HG03342 (cell line): ENCODE results near the gene PI4KA.

ENCODE experiments used
- ATAC-seq: cut with Tn5 transposase; IDR thresholded peaks from one replicate; pipeline ENCODE4 v1.9.1; 2021; ENCODE audit warnings: mild to moderate bottlenecking, moderate library complexity; ENCODE audit not compliant: unreplicated experiment

PI4KA gene

DNA sequence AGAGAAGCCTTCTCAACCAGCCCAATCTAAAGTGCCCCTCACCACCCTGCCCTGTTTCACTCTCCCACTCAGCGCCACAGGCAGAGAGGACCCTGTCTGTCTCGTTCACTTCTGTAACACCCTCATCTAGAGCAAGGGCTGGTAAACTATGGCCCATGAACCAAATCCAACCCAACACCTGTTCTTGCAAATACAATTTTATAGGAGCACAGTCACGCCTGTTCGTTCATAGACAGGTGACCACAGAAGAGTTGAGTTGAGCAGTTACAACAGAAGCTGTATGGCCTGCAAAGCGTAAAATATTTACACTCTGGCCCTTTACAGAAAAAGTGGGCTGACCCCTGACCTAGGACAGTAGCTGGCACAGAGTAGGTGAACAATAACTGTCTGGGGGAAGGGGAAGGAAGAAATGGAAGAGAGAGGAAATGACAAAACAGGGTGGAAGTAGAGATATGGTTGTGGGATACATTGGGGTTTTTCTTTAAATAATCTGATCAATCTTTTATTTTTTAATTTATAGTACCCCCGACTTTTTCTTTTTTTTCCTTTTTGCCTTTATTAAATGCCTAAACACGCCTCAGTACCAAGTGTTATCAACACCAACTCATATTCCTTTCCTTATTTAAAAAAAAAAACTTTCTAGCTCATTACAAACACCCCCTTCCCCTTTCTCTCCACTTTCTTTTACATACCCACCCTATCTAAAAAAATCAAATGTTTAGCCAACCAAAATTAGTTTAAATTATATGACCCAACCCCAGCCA is 63.8 kb downstream of the PI4KA start:
- no peak for ATAC-seq

DNA sequence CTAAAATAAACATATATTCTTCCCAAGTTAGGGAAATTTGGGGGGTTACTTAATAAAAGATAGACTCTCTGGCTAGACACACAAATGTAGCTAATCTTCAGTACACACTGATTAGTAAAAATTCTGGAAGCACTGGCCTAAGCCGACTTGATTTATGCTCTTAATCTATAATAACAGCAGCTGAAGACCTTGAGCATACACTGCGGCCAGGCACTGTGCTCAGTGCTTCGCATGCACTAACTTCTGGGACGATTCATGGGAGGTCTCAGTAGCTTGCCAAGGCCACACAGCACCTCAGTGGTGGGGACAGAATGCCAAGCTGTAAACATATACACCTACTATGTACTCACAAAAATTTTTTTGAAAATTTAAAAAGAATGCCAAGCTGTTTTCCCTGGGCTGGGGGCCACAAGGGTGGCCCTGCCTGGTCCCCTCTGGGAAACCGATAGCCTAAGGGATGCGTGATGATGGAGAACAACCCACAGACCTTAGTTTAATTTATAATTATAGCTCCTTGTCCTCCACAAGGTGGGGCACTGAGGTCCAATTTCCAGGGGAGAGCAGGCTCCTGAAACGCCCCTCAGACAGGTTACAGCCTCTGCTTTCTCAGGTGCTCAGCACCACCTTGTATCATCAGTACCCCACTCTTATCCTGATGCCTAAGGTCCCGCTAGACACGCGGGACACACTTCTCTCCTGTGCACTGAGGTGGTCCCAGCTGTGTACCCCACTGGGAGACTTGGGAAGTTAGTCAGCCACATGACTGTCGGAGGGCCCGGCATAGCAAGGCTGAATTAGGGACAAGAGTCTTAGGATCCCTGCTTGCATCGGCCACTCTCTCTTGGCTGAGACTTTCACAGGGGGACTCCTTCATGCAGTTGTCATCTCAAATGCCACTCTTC is 64.6 kb downstream of the PI4KA start:
- ATAC-seq, result no peak

DNA sequence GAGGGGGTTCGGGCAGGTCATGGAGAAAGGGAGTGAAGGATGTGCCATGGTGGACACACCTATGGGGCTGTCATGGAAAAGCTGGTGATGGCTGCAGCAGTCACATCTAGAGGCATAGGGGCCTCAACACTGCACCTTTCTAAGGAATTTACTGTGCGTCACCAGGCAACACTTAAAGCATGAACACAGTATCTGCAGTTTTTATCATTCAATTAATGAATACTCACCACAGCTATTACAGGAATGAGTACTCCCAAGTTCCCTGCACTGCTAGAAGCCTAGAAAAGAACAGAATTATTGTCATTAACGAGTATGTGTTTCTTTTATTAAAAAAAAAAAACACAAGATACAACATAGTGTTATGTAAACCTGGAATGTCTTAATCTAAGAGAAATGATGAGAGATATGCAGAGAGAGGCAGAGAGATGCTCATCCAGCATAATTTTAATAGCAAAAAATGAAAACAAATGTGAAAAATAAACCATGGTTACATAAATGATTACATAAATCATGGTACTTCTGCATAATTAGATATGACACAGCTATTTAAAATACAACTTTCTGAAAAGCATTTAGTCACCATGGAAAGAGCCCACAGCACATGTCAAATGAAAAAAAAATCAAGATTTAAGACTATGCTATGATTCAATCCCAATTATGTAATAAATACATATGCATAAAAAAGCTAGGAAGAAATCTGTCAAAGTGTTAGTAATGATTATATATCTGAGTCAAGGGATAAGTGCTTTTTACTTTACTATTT is 65.5 kb downstream of the PI4KA start:
- ATAC-seq, result no peak

DNA sequence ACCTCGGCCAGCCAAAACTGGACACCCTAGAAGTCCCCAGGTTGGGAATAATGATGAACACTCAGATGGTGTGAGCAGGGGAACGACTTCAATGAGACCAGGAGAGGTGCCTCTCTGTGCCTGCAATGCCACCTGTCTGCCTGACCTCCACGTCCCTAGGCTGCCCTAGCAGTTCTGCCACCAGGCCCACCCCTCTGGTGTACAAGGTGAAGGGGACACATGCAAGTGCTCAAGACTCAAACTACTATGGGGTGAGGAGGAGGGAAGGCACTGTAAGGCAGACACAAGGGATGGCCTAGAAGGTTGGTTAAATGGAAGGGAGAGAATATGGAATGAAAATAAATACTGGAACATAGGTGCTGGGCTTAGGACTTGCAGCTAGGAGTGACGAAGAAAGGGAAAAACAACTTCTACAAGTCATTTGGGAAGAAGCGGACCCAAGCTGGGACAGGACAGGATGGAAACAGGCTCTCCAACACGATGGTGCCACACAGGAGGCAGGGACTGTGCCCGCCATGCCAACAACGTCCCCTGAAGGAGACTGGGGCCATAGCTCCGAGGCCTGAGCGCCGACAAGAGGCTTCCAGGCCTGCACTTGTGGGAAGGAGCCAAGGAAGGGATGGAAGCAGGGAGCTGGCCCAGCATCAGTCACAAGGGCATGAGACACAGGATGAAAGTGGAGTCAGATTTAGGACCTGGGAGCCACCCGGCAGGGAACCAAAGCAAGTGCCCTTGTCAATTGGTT is 66.2 kb downstream of the PI4KA start:
- ATAC-seq, result no peak

DNA sequence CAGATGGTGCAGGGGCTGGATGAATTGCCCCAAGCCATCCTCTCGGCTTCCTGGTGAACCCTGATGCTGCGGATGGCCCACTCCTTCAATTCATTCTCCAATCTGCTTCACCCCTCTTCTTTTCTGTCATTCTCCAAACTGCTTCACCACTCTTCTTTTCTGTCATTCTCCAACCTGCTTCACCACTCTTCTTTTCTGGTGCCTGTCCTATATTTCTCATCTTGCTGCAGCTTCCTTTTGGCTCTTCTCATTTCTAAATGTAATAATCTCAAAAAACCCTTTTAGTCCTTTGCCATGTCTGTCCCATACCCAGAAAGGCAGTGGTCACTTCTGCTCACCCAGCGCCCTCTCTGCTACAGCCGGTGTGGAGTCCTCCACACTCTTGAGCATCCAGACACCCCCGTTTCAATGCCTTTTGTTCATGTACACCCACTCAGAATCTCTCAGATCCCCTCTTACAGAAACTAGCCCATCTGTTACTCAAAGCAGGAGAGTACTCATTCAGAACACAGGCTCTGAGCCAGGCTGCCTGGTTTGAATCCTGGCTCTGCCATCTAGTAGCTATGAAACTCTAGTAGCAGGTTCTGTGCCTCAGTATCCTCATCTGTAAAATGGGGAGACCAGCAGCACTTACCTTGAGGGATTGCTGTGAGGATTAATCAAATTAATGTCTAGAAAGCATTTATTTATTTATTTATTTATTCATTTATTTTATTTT is 69.8 kb downstream of the PI4KA start:
- ATAC-seq, result no peak

DNA sequence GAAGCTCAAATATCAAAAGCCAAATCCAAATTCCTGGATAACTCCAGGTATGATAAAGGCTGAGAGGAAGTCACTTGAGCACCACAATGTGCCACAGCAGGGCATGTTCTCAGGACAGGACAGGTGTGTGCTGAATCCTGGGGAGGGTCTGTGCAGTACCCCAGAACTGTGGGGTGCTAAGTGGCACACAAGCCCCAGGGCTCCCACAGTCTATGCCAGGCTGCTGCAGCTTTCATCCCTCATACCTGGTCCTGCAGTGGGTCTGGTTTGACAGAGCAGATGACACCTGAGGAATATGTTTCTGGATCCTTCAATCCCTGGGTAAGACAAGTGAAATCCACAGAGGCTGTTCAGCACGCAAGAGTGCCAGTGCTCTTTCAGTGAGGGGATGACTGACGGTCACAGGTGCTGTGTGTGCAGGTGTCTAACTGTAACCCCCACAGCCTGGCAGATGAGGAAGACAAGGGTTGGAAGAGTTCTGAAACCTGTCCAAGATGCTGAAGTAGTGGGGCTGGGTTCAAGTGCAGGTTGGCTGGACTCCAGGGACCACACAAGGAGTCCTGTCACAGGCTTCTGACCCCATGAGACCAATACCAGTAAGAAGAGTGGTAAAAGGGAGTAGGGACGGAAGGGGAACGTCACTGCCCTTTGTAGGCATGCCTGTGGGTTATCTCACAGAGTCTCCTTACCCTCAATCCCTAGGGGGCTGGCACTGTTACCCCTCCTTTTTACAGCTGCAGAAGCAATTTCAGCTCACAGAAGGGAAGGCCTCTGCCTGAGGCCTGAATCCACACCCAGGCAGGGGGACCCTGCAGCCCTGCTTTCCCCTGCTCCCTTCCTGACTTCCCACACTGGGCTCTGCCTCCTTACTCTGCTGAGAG is 70.6 kb downstream of the PI4KA start:
- no peak for ATAC-seq

DNA sequence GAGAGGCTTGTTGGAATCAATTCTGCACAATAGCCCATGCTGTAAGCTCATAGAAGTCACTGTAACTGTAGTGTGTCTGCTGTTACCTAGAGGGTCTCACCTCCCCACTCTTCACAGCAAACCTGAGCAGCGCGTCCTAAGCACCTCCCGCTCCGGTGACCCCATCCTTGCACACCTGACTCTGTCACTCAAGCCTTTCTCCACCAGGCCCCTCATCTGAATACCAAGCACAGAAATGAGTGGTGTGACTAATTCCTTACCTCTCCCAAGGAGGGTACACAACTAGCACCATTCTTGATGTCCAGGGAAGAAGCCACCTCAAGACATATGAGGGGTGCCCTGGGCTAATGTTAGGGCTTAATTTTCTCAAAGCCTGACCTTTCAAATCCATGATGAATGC is 71.4 kb downstream of the PI4KA start:
- no peak for ATAC-seq

DNA sequence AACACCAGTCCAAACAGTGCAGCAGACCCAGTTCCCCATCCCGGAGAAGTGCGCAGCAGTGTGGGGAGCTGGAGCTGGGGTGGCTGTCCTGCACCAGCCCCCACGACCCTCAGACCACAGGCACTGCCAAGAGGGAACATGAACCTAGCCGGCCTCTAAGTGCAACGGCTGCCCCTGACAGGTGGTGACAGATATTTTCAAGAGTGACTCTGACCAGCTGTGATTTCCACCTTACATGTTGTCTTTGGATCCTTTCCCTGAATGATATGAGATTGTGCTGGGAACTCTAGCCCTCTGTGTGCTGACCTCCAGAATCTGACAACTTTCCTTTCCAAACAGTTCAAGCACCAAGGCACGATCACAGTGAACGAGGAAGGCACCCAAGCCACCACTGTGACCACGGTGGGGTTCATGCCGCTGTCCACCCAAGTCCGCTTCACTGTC is 72.1 kb downstream of the PI4KA start:
- no peak for ATAC-seq

DNA sequence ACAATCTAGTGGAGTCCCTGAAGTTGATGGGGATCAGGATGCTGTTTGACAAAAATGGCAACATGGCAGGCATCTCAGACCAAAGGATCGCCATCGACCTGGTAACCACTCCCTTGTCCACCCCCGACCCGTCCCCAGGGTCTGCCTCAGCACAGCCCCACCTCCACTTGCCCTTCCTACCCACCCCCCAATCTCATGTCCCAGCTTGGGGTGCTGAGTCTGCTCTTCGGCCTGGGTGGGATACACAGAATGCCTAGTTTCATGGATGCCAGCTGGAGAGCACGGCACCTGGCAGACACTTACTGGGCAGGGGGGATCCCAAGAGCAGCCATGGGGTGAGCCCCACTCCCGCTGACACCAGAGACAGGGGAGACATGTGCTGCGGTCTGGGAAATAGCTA is 72.6 kb downstream of the PI4KA start:
- ATAC-seq, result no peak

DNA sequence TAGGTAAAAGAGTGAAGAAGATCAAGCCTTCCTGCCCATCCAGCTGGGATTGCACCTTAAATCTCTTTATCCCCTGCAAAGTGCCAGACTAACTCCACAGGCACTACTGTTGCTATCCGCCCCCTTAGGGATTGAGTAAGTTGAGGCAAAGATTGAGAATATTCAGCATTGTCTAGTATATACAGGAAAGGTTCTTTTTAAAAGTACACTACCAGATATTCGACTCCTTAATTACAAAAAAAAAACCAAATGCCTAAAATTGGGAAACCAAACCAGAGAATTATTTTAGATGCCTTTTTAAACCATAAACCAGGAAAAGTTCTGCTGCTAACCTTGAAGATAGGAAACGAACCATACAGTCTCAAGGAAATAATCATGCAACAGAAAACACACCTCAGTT is 73.2 kb downstream of the PI4KA start:
- no peak for ATAC-seq

DNA sequence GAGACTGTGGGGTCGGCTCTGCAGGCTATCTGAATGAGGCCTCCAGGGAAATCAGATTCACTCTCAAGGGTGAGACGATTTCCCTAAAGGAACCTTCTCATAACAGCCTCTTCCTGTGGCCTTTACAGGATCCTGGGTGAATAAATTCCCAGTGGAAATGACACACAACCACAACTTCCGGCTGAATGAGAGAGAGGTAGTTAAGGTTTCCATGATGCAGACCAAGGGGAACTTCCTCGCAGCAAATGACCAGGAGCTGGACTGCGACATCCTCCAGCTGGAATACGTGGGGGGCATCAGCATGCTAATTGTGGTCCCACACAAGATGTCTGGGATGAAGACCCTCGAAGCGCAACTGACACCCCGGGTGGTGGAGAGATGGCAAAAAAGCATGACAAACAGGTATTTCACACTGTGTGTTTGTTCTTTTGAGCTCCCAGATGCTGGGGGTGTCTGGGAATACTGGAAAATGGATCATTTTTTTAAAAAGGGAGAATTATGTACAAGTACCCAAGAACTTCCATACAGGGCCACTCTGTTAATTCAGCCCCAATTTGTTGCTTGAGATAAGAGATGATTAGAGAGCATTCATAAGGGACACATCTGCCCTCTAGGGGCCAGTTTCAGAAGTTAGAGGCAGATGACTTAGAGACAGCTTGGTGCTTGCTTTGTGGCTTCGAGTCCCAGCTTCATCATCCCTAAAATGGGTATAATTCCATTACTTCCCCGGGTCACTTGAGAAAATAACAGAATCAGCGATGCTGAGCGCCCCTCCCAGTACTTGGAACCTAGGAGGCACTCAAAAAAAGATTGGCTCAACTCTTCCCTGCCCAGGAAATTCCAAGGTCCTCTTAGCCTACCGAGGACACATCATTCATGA is 74.5 kb downstream of the PI4KA start:
- ATAC-seq, result no peak

DNA sequence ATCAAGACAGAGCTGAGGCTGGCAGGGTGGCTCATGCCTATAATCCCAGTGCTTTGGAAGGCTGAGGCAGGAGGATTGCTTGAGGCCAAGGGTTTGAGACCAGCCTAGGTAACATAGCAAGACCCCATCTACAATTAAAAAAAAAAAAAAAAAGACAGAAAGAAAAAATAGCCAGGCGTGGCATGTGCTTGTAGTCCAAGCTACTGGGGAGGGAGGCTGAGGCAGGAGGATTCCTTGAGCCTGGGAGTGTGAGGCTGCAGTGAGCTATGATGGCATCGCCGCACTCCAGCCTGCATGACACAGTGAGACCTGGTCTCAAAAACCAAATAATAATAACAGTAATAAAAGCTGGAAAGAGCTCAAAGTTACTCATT is 75.3 kb downstream of the PI4KA start:
- ATAC-seq, result no peak

DNA sequence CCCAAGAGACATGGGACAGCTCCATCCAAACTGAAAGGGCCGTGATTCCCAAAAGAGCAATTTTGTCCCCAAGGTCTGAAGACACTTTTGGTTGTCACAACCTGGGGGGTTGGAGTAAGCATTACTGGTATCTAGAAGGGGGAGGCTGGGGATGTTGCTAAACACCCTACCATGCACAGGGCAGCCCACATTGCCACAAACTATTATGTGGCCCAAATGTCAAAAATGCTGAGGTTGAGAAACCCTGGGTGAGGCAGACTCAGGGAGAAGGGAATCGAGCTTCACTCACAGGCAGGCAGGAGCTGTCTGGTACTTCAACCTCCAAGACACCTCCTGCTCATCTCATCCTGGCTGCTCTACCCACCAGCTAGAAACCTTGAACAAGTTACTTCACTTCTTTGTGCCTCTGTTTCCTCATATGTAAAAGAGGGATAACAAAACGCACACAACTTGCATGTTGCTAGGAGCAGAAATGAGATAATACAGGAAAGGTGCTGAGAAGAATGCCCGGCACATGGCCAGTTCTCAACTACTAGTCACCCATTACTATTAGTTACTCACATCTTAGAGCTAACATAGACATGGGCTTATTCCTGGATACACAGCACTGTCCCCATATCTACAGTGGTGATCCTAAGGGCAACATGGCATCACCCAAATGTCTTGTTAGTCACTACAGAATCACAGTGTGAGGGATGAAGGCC is 75.9 kb downstream of the PI4KA start:
- no peak for ATAC-seq

DNA sequence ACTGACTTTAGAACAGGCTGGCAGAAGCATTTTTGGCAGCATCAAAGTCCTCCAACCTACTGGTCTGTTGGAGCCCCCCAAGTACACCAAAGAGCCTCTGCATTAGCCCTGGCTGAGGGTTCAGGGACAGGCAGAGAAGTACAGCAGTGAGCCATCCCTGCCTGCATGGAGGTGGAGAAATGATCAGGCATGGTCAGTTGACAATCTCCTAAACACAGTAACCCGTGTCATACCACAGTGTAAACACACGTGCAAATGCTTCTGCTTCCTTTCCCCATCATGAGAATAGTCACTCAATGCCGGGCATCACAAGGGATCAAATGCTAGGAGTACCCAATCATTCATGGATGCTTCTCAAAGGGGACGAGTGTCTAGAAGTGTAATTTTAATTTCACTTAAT is 76.5 kb downstream of the PI4KA start:
- no peak for ATAC-seq

DNA sequence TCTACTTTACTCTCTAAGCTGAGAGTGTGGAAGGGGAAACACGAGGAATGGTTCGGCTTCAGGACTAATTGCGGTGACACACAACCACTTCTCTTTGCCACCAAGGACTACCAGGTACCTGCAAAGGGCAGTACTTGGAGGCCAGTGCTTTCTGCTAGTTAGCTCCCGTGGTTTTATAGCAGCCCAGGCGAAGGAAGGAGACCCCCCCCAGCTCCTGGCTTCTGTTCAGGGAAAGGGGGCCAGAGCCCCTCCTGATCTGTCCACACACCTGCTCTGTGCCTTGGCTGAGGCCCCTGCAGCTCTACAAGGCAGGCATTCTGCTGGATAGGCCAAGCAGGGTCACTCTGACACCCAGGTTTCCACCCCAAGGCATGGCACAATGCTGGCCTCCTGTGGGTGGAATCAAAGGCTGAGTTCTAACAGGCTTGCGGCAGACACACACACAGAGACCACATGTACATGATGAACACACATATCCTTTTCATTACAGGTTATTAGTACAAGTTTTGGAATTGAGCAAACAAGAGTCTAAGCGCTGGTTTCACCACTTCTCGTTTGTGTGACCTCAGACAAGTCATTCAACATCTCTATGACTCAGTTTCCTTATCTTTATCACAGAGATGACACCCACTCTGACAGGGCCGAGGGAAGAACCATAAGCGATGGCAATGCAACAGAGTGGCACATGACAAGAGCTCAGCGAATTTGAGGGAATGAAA is 77.2 kb downstream of the PI4KA start:
- no peak for ATAC-seq

DNA sequence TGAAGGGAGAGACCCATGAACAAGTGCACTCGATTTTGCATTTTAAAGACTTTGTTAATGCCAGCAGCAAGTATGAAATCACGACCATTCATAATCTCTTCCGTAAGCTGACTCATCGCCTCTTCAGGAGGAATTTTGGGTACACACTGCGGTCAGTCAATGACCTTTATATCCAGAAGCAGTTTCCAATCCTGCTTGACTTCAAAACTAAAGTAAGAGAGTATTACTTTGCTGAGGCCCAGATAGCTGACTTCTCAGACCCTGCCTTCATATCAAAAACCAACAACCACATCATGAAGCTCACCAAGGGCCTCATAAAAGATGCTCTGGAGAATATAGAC is 78.8 kb downstream of the PI4KA start:
- no peak for ATAC-seq
